HEK293 (cell line): Measurements from ENCODE around the gene MUC5B.

Experiments used
- BCL11A ChIP-seq: fragments of 450-650 bp; formaldehyde crosslinking; IDR thresholded peaks from 2 replicates; pipeline ENCODE4 v1.5.1; 2016; ENCODE audit warnings: low read depth, missing biosample characterization, missing genetic modification characterization
- HOXC10 ChIP-seq: sonication (generic); formaldehyde crosslinking; IDR thresholded peaks from 2 replicates; pipeline ENCODE4 v1.8.1; 2023; ENCODE audit warnings: mild to moderate bottlenecking, missing genetic modification reagents
- ZBTB7A ChIP-seq: fragments of 450-650 bp; formaldehyde crosslinking; IDR thresholded peaks from 2 replicates; pipeline ENCODE4 v1.5.1; 2016; ENCODE audit warnings: low read depth, missing biosample characterization, missing genetic modification characterization
- ZNF202 ChIP-seq: fragments of 450-650 bp; formaldehyde crosslinking; IDR thresholded peaks from 2 replicates; pipeline ENCODE4 v1.5.1; 2016; ENCODE audit warnings: missing biosample characterization, missing genetic modification characterization, borderline replicate concordance
- ZNF274 ChIP-seq, 2 experiments: fragments of 200-500 bp in 1 of 2; fragments of 450-650 bp in 1 of 2; sonication (Bioruptor generic) in 1 of 2; formaldehyde crosslinking in 1 of 2; IDR thresholded peaks; 2 replicates each; pipeline versions ENCODE4 v1.5.1 to v1.6.1; 2014 to 2016; ENCODE audit warnings: borderline replicate concordance in 1 of 2, inconsistent platforms in 1 of 2, low read length in 1 of 2, missing biosample characterization in 1 of 2, missing genetic modification characterization in 1 of 2
- ZNF292 ChIP-seq: fragments of 450-650 bp; formaldehyde crosslinking; IDR thresholded peaks from 2 replicates; pipeline ENCODE4 v1.5.1; 2016; ENCODE audit warnings: low read depth, missing biosample characterization, missing genetic modification characterization, borderline replicate concordance
- ZNF37A ChIP-seq: fragments of 450-650 bp; IDR thresholded peaks from 2 replicates; pipeline ENCODE4 v1.5.1; 2018; ENCODE audit warnings: missing biosample characterization, missing genetic modification characterization
- TF ChIP-seq, protein P1 (sequence below): fragments of 450-650 bp; formaldehyde crosslinking; IDR thresholded peaks from 2 replicates; pipeline ENCODE4 v1.5.1; 2016; ENCODE audit warnings: missing biosample characterization, missing genetic modification characterization

- TF ChIP-seq ZNF37A (tag by site-specific recombination) (no peak), HOXC10 (CRISPR knock-in tag) (no peak), BCL11A (no peak), ZNF274 (IDR thresholded peaks at IDR 0.05; ENCODE audit: low read length) (no peak), ZNF274 (tag by site-specific recombination; IDR thresholded peaks at IDR 0.05; ENCODE audit: borderline replicate concordance) (no peak), ZNF202 (tag by site-specific recombination) (no peak), ZNF292 (tag by site-specific recombination) (no peak), ZBTB7A (tag by site-specific recombination) (no peak)
- TF ChIP-seq, protein P1, sequence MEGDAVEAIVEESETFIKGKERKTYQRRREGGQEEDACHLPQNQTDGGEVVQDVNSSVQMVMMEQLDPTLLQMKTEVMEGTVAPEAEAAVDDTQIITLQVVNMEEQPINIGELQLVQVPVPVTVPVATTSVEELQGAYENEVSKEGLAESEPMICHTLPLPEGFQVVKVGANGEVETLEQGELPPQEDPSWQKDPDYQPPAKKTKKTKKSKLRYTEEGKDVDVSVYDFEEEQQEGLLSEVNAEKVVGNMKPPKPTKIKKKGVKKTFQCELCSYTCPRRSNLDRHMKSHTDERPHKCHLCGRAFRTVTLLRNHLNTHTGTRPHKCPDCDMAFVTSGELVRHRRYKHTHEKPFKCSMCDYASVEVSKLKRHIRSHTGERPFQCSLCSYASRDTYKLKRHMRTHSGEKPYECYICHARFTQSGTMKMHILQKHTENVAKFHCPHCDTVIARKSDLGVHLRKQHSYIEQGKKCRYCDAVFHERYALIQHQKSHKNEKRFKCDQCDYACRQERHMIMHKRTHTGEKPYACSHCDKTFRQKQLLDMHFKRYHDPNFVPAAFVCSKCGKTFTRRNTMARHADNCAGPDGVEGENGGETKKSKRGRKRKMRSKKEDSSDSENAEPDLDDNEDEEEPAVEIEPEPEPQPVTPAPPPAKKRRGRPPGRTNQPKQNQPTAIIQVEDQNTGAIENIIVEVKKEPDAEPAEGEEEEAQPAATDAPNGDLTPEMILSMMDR, result no peak
Observed at GRCh38 chr11:1300121-1300520, 77.3 kb downstream of the MUC5B start.
